ENCODE results near the gene BABAM1. TPM values are rescaled to one million over a fixed set of nuclear protein-coding genes. Genes with fewer than 3 reads are reported as not detected.
A peak's percentile ranks its signal among the peaks of the same experiment; 100 is the strongest.

Gene BABAM1
- total and polyA plus RNA-seq, 10 of the 15 experiments (the other 5 are each of a cell fraction or from before 2014, with no cell fraction given): 11.9 to 154 (median 103) TPM

DNA sequence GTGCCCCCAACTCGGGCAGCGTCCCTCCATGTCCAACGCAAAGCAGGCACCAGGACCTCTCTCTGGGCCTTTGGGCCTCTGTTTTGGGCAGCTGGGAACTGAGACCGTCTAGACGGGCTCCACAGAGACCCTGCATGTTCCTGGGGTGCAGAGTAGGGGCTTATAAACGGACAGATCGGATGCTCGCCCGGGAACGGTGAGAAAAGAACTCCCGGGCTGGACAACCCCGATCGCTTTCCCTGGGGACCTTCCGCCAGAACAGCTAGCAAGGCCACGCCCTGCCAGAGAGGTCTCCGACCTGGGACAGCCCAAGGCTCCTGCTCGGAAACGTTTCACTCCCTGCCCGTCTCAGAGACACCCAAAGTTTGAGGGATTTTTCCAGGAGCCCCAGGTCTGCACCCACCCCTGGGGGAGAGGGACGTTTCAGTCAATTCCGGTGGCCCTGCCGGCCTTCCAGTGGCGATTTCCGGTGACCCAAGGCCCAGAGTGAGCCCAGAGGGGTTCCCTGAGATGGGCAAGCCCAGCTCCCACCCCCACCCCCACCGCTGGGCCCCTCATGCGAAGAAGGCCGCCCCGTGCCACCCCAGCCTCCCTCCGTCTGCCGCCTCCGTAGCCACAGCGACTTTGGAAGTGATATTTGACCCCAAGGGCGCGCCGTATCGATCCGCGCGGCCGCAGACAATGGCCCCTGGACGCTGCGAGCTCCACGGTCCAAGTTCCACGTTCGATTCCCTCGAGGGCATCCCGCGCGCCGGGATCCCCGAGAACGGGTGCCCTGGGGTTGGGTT is 23.2 kb upstream of the BABAM1 start:
- WGBS (ENCODE audit: insufficient coverage, insufficient replicate concordance, low lambda C conversion rate, missing lambda C conversion rate): 13% methylated on average over 45 of the region's 52 CpGs
- intact Hi-C loops (cut with micrococcal nuclease; ENCODE audit: unreplicated experiment): no loop called here
- Histone ChIP-seq H3K4me3 (peak overlapping the region; percentile 70), H3K9ac (ENCODE audit: control insufficient read depth, insufficient read depth, low read length) (no peak overlapping the region), H3K4me2 (ENCODE audit: control insufficient read depth, insufficient read depth) (peak overlapping the region; percentile 77), H4K20me1 (ENCODE audit: control insufficient read depth, insufficient read depth) (no peaks in the 10 kb centered on the region), H3K36me3 (ENCODE audit: control insufficient read depth in 2 of 2, insufficient read depth in 2 of 2, low read length in 1 of 2) (peaks cover 0 to 2% of the 10 kb centered on the region in 2 experiments; a peak in 1 of 4 replicates), H3K79me2 (ENCODE audit: control insufficient read depth, insufficient read depth, low read length) (peaks cover 7% of the 10 kb centered on the region), H2AFZ (ENCODE audit: control insufficient read depth, low read depth, low read length) (no peak overlapping the region), H3K9me3 (replicated peaks; ENCODE audit: control insufficient read depth, insufficient read depth, low read length) (no peaks in the 10 kb centered on the region), H3K27me3 (replicated peaks in 1 of 2; ENCODE audit: control insufficient read depth in 2 of 2, insufficient read depth in 2 of 2, low read length in 1 of 2) (no peaks in the 10 kb centered on the region), H3K4me1 (ENCODE audit: control insufficient read depth, insufficient read depth, low read length) (peaks cover 14% of the 10 kb centered on the region), H3K27ac (ENCODE audit: control insufficient read depth, insufficient read depth) (no peak overlapping the region)
- TF ChIP-seq IKZF1 (conservative IDR thresholded peaks at IDR 0.05) (peak; percentile 22; the same call in 1 of the 2 replicates), SREBF1 (IDR thresholded peaks at IDR 0.05; ENCODE audit: low read length) (no peak)
- TF ChIP-seq, protein P1, sequence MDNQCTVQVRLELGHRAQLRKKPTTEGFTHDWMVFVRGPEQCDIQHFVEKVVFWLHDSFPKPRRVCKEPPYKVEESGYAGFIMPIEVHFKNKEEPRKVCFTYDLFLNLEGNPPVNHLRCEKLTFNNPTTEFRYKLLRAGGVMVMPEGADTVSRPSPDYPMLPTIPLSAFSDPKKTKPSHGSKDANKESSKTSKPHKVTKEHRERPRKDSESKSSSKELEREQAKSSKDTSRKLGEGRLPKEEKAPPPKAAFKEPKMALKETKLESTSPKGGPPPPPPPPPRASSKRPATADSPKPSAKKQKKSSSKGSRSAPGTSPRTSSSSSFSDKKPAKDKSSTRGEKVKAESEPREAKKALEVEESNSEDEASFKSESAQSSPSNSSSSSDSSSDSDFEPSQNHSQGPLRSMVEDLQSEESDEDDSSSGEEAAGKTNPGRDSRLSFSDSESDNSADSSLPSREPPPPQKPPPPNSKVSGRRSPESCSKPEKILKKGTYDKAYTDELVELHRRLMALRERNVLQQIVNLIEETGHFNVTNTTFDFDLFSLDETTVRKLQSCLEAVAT (IDR thresholded peaks at IDR 0.05): 0 out of 2 replicates have a peak, but pooled peaks have one; percentile 18
- no peak for FAIRE-seq
- ATAC-seq: no peak
- in situ Hi-C loops (cut with MboI): no loop called here
- DNase-seq (ENCODE audit: low read depth, low spot score): no peak
- CTCF ChIA-PET: interaction anchor here (0.9 to 1.8 kb wide), 3 partner anchors 9 to 177 kb away, joined by 3 to 6 read pairs (median 4); partner anchors contain the start of gene BABAM1
- SMC1A ChIA-PET (ENCODE audit: uncharacterized antibody, unreplicated experiment): interaction anchor here (0.9 to 2.0 kb wide), 2 partner anchors 29 to 163 kb away, joined by 3 to 6 read pairs; partner anchors contain the start of gene USE1
- POLR2A ChIA-PET: interaction anchor here (0.5 to 1.2 kb wide), 3 partner anchors 9 to 46 kb away, joined by 3 to 4 read pairs (median 4); partner anchors contain the start of gene BABAM1
- no TSS peak for BruUV-seq (replicated peaks)
- RAD21 ChIA-PET (ENCODE audit: unreplicated experiment): interaction anchor here (1.1 kb wide), 1 partner anchor 16 kb away, joined by 4 read pairs; no protein-coding TSS in a partner anchor

Data from GM12878 (cell line).